NOMO-1 (cell line): ENCODE measurements around the gene KCNK7.

Source experiments
- DNase-seq, 2 experiments: peaks; one replicate each; lab custom pipeline; 2025; ENCODE audit not compliant: unreplicated experiment in 2 of 2; lab: John Stamatoyannopoulos, UW

Gene KCNK7

GRCh38 chr11:65611758-65612603 lies 16.4 kb upstream of the KCNK7 start:
- DNase-seq: no peak

- DNase-seq: peak; percentile 72
These were observed 15.6 kb upstream of the KCNK7 start for GRCh38 chr11:65611028-65611757.

- DNase-seq: no peak
These were observed 14.8 kb upstream of the KCNK7 start for GRCh38 chr11:65610404-65610803.

- no peak for DNase-seq
These were observed 14.1 kb upstream of the KCNK7 start for GRCh38 chr11:65609665-65610064.

GRCh38 chr11:65609229-65609628 lies 13.6 kb upstream of the KCNK7 start:
- no peak for DNase-seq

GRCh38 chr11:65607614-65608426 lies 12.2 kb upstream of the KCNK7 start:
- DNase-seq: no peak

- no peak for DNase-seq
These were observed 11.4 kb upstream of the KCNK7 start for GRCh38 chr11:65606876-65607613.

- DNase-seq: no peak
These were observed 8.7 kb upstream of the KCNK7 start for GRCh38 chr11:65604258-65604657.

- no peak for DNase-seq
These were observed 4.3 kb upstream of the KCNK7 start for GRCh38 chr11:65599955-65600246.

- no peak for DNase-seq
These were observed 3.8 kb upstream of the KCNK7 start for GRCh38 chr11:65599216-65599954.

GRCh38 chr11:65598258-65598699 lies 2.7 kb upstream of the KCNK7 start:
- no peak for DNase-seq

- DNase-seq: no peak
These were observed 920 bp upstream of the KCNK7 start for GRCh38 chr11:65596520-65596919.

- DNase-seq: no peak
These were observed 469 bp downstream of the KCNK7 start for GRCh38 chr11:65595131-65595530.

GRCh38 chr11:65593518-65594414 lies 1.8 kb downstream of the KCNK7 start:
- peak; percentile 19 to 20 for DNase-seq

GRCh38 chr11:65592858-65593517 lies 2.6 kb downstream of the KCNK7 start:
- no peak for DNase-seq

- DNase-seq: no peak
These were observed 3.4 kb downstream of the KCNK7 start for GRCh38 chr11:65591939-65592857.

- no peak for DNase-seq
These were observed 5.3 kb downstream of the KCNK7 start for GRCh38 chr11:65590240-65590738.
